HepG2 (cell line): ENCODE results near the gene HLA-G. TPM values are rescaled to one million over a fixed set of nuclear protein-coding genes. Genes with fewer than 3 reads are reported as not detected.

Experiments used
- ATAC-seq: fragments of 200-7000 bp; cut with Tn5 transposase; 3 replicates; pipeline ENCODE4 v1.9.1; 2020; ENCODE audit warnings: mild to moderate bottlenecking, moderate library complexity
- BruUV-seq: library from RNA; stranded (reverse); fragments of 400-500 nt; replicated peaks from 2 replicates; lab custom pipeline; 2021; lab: Mats Ljungman, UMichigan
- CTCF ChIA-PET: fragments of 300-600 bp; formaldehyde crosslinking; extraction: SDS; loops from one replicate; lab custom pipeline; 2021; ENCODE audit warnings: low total read pairs, inconsistent platforms, low intra/inter-chr PET ratio; lab: Yijun Ruan, JAX
- POLR2A ChIA-PET: fragments of 350-600 bp; sonication (Branson Sonifier 250); formaldehyde crosslinking; loops from one replicate; lab custom pipeline; 2020; ENCODE audit warnings: antibody characterized with exemption, inconsistent platforms; lab: Yijun Ruan, JAX
- DNase-seq: peaks from one replicate; pipeline ENCODE4 v3.0.0-alpha.2; 2015; ENCODE audit warnings: low spot score
- FAIRE-seq: peaks from 3 replicates; lab custom pipeline; 2011; peaks lifted over from hg19 to GRCh38; lab: Jason Lieb, UNC
- H2AFZ ChIP-seq: one replicate; pipeline ENCODE4 v1.6.1; 2011; ENCODE audit warnings: low read length, inconsistent platforms
- H3K27ac ChIP-seq: fragments of 300-600 bp; 3 replicates; pipeline ENCODE4 v1.8.0; 2011; ENCODE audit warnings: mixed run types, mild to moderate bottlenecking, mixed read lengths, low read length, inconsistent platforms; ENCODE audit not compliant: insufficient read depth; ENCODE audit errors: extremely low read length
- H3K27me3 ChIP-seq, 2 experiments: fragments of 200-600 bp in 1 of 2; 2 replicates in 1 of 2; 3 replicates in 1 of 2; pipeline versions ENCODE4 v1.6.0 to v1.8.0; 2011; ENCODE audit warnings: low read length in 2 of 2, mild to moderate bottlenecking in 2 of 2, moderate library complexity in 2 of 2, inconsistent platforms in 1 of 2; ENCODE audit not compliant: insufficient read depth in 2 of 2, control insufficient read depth in 1 of 2
- H3K36me3 ChIP-seq, 2 experiments: fragments of 200-600 bp in 1 of 2; replicated peaks in 1 of 2; 2 replicates in 1 of 2; 3 replicates in 1 of 2; pipeline versions ENCODE4 v1.5.1 to v1.8.0; 2011; ENCODE audit warnings: low read length in 2 of 2, inconsistent platforms in 1 of 2; ENCODE audit not compliant: insufficient read depth in 2 of 2, control insufficient read depth in 1 of 2
- H3K4me1 ChIP-seq: 2 replicates; pipeline ENCODE4 v1.5.1; 2012; ENCODE audit warnings: low read length, inconsistent platforms; ENCODE audit not compliant: insufficient read depth
- H3K4me2 ChIP-seq: 2 replicates; pipeline ENCODE4 v1.6.0; 2011; ENCODE audit warnings: low read depth, low read length, inconsistent platforms
- H3K4me3 ChIP-seq, 3 experiments: fragments of 200-600 bp in 1 of 3; sonication (generic), shearing (Covaris generic) in 1 of 3; replicated peaks in 1 of 3; 2 replicates each; pipeline ENCODE4 v1.5.1; 2011 to 2016; ENCODE audit warnings: low read length in 3 of 3, inconsistent platforms in 2 of 3, low read depth in 2 of 3, mild to moderate bottlenecking in 2 of 3, control low read depth in 1 of 3, mixed read lengths in 1 of 3; ENCODE audit not compliant: insufficient read depth in 1 of 3
- H3K79me2 ChIP-seq: one replicate; pipeline ENCODE4 v1.6.1; 2011; ENCODE audit warnings: low read length, inconsistent platforms; ENCODE audit not compliant: insufficient read depth
- H3K9ac ChIP-seq: 2 replicates; pipeline ENCODE4 v1.6.0; 2011; ENCODE audit warnings: mild to moderate bottlenecking, low read depth, low read length, inconsistent platforms; ENCODE audit not compliant: insufficient read depth
- H3K9me3 ChIP-seq: 2 replicates; pipeline ENCODE4 v1.5.1; 2012; ENCODE audit warnings: mild to moderate bottlenecking, low read length
- H4K20me1 ChIP-seq: 2 replicates; pipeline ENCODE4 v1.6.0; 2011; ENCODE audit warnings: inconsistent platforms, mild to moderate bottlenecking, low read length, moderate library complexity; ENCODE audit not compliant: insufficient read depth
- GTF3A ChIP-seq: sonication (generic); formaldehyde crosslinking; conservative IDR thresholded peaks from 2 replicates; pipeline ENCODE4 v1.4.0; 2020; ENCODE audit warnings: mild to moderate bottlenecking, missing genetic modification reagents
- PHB2 ChIP-seq: fragments of 450-650 bp; IDR thresholded peaks from 2 replicates; pipeline ENCODE4 v1.6.1; 2018; ENCODE audit not compliant: partially characterized antibody
- PPARG ChIP-seq: conservative IDR thresholded peaks from 2 replicates; pipeline ENCODE4 v1.6.1; 2016; ENCODE audit warnings: missing biosample characterization, missing genetic modification reagents
- PRMT3 ChIP-seq: sonication (generic); formaldehyde crosslinking; IDR thresholded peaks from 2 replicates; pipeline ENCODE4 v1.8.1; 2022; ENCODE audit warnings: low read depth, mild to moderate bottlenecking, moderate library complexity, missing genetic modification reagents, borderline replicate concordance
- ZBED4 ChIP-seq: sonication (generic); formaldehyde crosslinking; IDR thresholded peaks from 2 replicates; pipeline ENCODE4 v1.4.0; 2020; ENCODE audit warnings: missing genetic modification reagents, borderline replicate concordance
- ZFY ChIP-seq: sonication (generic); formaldehyde crosslinking; IDR thresholded peaks from 2 replicates; pipeline ENCODE4 v1.4.0; 2020; ENCODE audit warnings: missing genetic modification reagents
- ZNF577 ChIP-seq: sonication (generic); formaldehyde crosslinking; IDR thresholded peaks from 2 replicates; pipeline ENCODE4 v1.4.0; 2020; ENCODE audit warnings: mild to moderate bottlenecking, low read depth, missing genetic modification reagents, borderline replicate concordance
- ZNF891 ChIP-seq: sonication (generic); formaldehyde crosslinking; IDR thresholded peaks from 2 replicates; pipeline ENCODE4 v1.5.0; 2020; ENCODE audit warnings: mild to moderate bottlenecking, missing genetic modification reagents
- WGBS: methylation state at CpG from one replicate; pipeline ENCODE4 v1.1.6; 2017; ENCODE audit warnings: low lambda C conversion rate; 5-methylcytosine and 5-hydroxymethylcytosine counted together
- in situ Hi-C: cut with HindIII; loops from 2 replicates; pipeline ENCODE4 v1.10.0; 2017; ENCODE audit warnings: low pct_unique_long_range_greater_than_20kb; ENCODE audit not compliant: extremely low pct_ligation_motif_present
- intact Hi-C: fragments of 100-400 bp; cut with micrococcal nuclease; formaldehyde crosslinking; loops from one replicate; pipeline ENCODE4 v1.10.0; 2022; ENCODE audit not compliant: unreplicated experiment
- polyA plus RNA-seq, 8 experiments: library from polyadenylated mRNA; depleted of rRNA in 3 of 8; stranded (reverse) in 7 of 8; unstranded in 1 of 8; fragments of >200 nt; fragmentation: Illumina TruSeq in 4 of 8; extraction: Trizol in 4 of 8; gene quantifications; 2 replicates each; pipeline versions ENCODE4 v1.2.1 to v1.2.3, GENCODE V29; 2011 to 2016; ENCODE audit warnings: low read depth in 4 of 8, missing spikeins in 1 of 8, mixed read lengths in 1 of 8; ENCODE audit not compliant: insufficient read depth in 1 of 8
- total RNA-seq, 5 experiments: library from RNA; depleted of rRNA; stranded (reverse); fragments of >200 nt; fragmentation: Illumina TruSeq; extraction: Trizol; gene quantifications; 2 replicates each; pipeline ENCODE4 v1.2.3, GENCODE V29; 2016; ENCODE audit warnings: low read depth in 1 of 5
- TF ChIP-seq, protein P1 (sequence below): IDR thresholded peaks from 2 replicates; pipeline ENCODE4 v1.6.1; 2016; ENCODE audit warnings: missing biosample characterization, missing genetic modification reagents, low read depth
- TF ChIP-seq, protein P2 (sequence below): sonication (generic); formaldehyde crosslinking; conservative IDR thresholded peaks from 2 replicates; pipeline ENCODE4 v1.8.1; 2023; ENCODE audit warnings: missing genetic modification reagents

HLA-G gene
- total and polyA plus RNA-seq, 2 of the 13 experiments (the other 11 are each of a cell fraction or from before 2014, with no cell fraction given), result 0.29 to 0.30 TPM

DNA sequence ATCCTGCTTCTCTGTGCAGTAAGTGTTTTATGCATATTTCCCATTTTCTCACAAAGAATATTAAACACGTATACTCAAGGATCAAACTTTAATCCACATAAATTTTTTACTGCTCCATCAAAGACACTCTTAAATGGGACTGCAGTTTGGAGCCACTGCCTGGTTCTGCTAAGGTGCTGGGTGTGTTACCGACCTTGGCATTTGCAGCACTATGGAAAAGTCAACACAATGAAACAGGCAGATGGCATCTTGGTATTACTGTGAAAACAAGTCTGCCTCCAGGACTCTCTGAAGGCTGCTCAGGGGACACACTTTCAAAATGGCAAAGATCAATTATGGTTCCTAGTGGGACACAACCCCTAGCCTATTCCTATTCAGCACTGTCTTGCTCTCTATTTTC, 17.3 kb upstream of the HLA-G start:
- Histone ChIP-seq H3K79me2 (no peaks in the 10 kb centered on the region), H3K27me3 (peaks cover 1 to 7% of the 10 kb centered on the region in 2 experiments; a peak in 3 of 5 replicates), H3K9me3 (no peaks in the 10 kb centered on the region), H3K4me1 (peaks cover 9% of the 10 kb centered on the region; the same call in 1 of the 2 replicates), H3K4me3 (no peak overlapping the region), H3K36me3 (no peaks in the 10 kb centered on the region), H3K27ac (no peak overlapping the region), H3K9ac (no peak overlapping the region), H4K20me1 (no peaks in the 10 kb centered on the region), H3K4me2 (no peak overlapping the region), H2AFZ (no peak overlapping the region)
- intact Hi-C loops (no loop called here), in situ Hi-C loops (no loop called here)
- BruUV-seq, result no TSS peak
- DNase-seq, result no peak
- FAIRE-seq, result no peak
- WGBS, result 9% methylated on average over 2 of the region's 2 CpGs
- no peak for ATAC-seq
- ChIA-PET CTCF (no interaction called here), POLR2A (no interaction called here)
- no peak for TF ChIP-seq ZFY
- TF ChIP-seq ZNF577, result no peak
- TF ChIP-seq, protein P1, sequence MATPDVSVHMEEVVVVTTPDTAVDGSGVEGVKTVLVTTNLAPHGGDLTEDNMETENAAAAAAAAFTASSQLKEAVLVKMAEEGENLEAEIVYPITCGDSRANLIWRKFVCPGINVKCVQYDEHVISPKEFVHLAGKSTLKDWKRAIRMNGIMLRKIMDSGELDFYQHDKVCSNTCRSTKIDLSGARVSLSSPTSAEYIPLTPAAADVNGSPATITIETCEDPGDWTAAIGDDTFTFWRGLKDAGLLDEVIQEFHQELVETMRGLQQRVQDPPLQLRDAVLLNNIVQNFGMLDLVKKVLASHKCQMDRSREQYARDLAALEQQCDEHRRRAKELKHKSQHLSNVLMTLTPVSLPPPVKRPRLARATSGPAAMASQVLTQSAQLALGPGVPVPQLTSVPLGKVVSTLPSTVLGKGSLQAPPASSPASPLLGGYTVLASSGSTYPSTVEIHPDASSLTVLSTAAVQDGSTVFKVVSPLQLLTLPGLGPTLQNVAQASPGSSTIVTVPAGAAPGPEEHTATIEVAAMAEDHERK (CRISPR knock-in tag), result no peak
- no peak for TF ChIP-seq PPARG (CRISPR knock-in tag)
- no peak for TF ChIP-seq GTF3A

- ChIA-PET CTCF (no interaction called here), POLR2A (no interaction called here)
- DNase-seq (no peak), FAIRE-seq (no peak), ATAC-seq (no peak)
- Histone ChIP-seq H3K27ac (no peak overlapping the region), H3K9ac (no peak overlapping the region), H3K4me2 (no peak overlapping the region), H3K4me1 (peaks cover 14% of the 10 kb centered on the region; the same call in 1 of the 2 replicates), H3K9me3 (no peaks in the 10 kb centered on the region), H2AFZ (no peak overlapping the region), H3K36me3 (no peaks in the 10 kb centered on the region), H3K4me3 (no peak overlapping the region), H4K20me1 (no peaks in the 10 kb centered on the region), H3K27me3 (peaks cover 1 to 7% of the 10 kb centered on the region in 2 experiments; a peak in 3 of 5 replicates), H3K79me2 (no peaks in the 10 kb centered on the region)
- in situ Hi-C loops, result no loop called here
- 20% methylated on average over 1 of the region's 1 CpG for WGBS
- intact Hi-C loops, result no loop called here
- BruUV-seq, result no TSS peak
- TF ChIP-seq ZBED4, result no peak
- TF ChIP-seq ZNF891 (CRISPR knock-in tag), result no peak
- TF ChIP-seq PHB2, result no peak
- TF ChIP-seq PRMT3, result no peak
- TF ChIP-seq, protein P2, sequence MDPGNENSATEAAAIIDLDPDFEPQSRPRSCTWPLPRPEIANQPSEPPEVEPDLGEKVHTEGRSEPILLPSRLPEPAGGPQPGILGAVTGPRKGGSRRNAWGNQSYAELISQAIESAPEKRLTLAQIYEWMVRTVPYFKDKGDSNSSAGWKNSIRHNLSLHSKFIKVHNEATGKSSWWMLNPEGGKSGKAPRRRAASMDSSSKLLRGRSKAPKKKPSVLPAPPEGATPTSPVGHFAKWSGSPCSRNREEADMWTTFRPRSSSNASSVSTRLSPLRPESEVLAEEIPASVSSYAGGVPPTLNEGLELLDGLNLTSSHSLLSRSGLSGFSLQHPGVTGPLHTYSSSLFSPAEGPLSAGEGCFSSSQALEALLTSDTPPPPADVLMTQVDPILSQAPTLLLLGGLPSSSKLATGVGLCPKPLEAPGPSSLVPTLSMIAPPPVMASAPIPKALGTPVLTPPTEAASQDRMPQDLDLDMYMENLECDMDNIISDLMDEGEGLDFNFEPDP, result no peak
Observed at GRCh38 chr6:29811377-29811776, 16.2 kb upstream of the HLA-G start.
